Endothelial cell of umbilical vein (primary cell): ENCODE measurements around the gene PRKCZ. TPM values are rescaled to one million over a fixed set of nuclear protein-coding genes. Genes with fewer than 3 reads are reported as not detected.

Experiments used
- BruUV-seq: library from RNA; stranded (reverse); fragments of 400-500 nt; replicated peaks from 2 replicates; lab custom pipeline; 2021; lab: Mats Ljungman, UMichigan
- CTCF ChIA-PET: fragments of 300-600, 350-600 bp; sonication (Branson Sonifier 250); formaldehyde crosslinking; loops from one replicate; lab custom pipeline; 2021; ENCODE audit warnings: antibody characterized with exemption, inconsistent platforms; lab: Charles Lee
- POLR2A ChIA-PET: fragments of 300-600, 350-600 bp; sonication (Branson Sonifier 250); formaldehyde crosslinking; loops from one replicate; lab custom pipeline; 2021; ENCODE audit warnings: antibody characterized with exemption, inconsistent platforms; lab: Charles Lee
- DNase-seq: peaks from one replicate; pipeline ENCODE4 v3.0.0-alpha.2; 2011; ENCODE audit warnings: low read depth, low spot score
- FAIRE-seq: peaks from 2 replicates; lab custom pipeline; 2011; peaks lifted over from hg19 to GRCh38; lab: Jason Lieb, UNC
- H2AFZ ChIP-seq: 2 replicates; pipeline ENCODE4 v1.6.0; 2012; ENCODE audit warnings: low read depth, low read length, control low read depth, inconsistent platforms
- H3K27ac ChIP-seq: 2 replicates; pipeline ENCODE4 v1.5.1; 2011; ENCODE audit warnings: low read depth, mild to moderate bottlenecking, control low read depth, low read length, moderate library complexity; ENCODE audit not compliant: insufficient read depth
- H3K27me3 ChIP-seq, 2 experiments: 2 replicates each; pipeline versions ENCODE4 v1.6.0 to v1.6.1; 2011; ENCODE audit warnings: low read length in 2 of 2, mixed read lengths in 1 of 2; ENCODE audit not compliant: control insufficient read depth in 2 of 2, insufficient read depth in 2 of 2
- H3K36me3 ChIP-seq, 2 experiments: 2 replicates in 1 of 2; 3 replicates in 1 of 2; pipeline ENCODE4 v1.5.1; 2011; ENCODE audit warnings: low read length in 2 of 2, mild to moderate bottlenecking in 1 of 2, moderate library complexity in 1 of 2; ENCODE audit not compliant: control insufficient read depth in 2 of 2, insufficient read depth in 2 of 2; ENCODE audit errors: extremely low read depth in 1 of 2
- H3K4me1 ChIP-seq: 3 replicates; pipeline ENCODE4 v1.5.1; 2011; ENCODE audit warnings: mild to moderate bottlenecking, low read length; ENCODE audit not compliant: control insufficient read depth, insufficient read depth; ENCODE audit errors: extremely low read depth
- H3K4me2 ChIP-seq: 2 replicates; pipeline ENCODE4 v1.6.1; 2011; ENCODE audit warnings: low read length, control low read depth, mixed read lengths; ENCODE audit not compliant: insufficient read depth
- H3K4me3 ChIP-seq, 3 experiments: fragments of 200-600 bp in 1 of 3; sonication (generic), shearing (Covaris generic) in 1 of 3; replicated peaks in 1 of 3; 2 replicates each; pipeline ENCODE4 v1.5.1; 2011 to 2016; ENCODE audit warnings: control low read depth in 3 of 3, low read length in 3 of 3, mild to moderate bottlenecking in 2 of 3, inconsistent platforms in 1 of 3, low read depth in 1 of 3, moderate library complexity in 1 of 3; ENCODE audit not compliant: insufficient read depth in 1 of 3
- H3K79me2 ChIP-seq: 2 replicates; pipeline ENCODE4 v1.6.0; 2012; ENCODE audit warnings: low read length, inconsistent platforms; ENCODE audit not compliant: control insufficient read depth, insufficient read depth
- H3K9ac ChIP-seq: replicated peaks from 2 replicates; pipeline ENCODE3; 2011; ENCODE audit warnings: low read length, control low read depth; ENCODE audit not compliant: insufficient read depth; ENCODE audit errors: extremely low read depth
- H3K9me1 ChIP-seq: replicated peaks from 3 replicates; pipeline ENCODE4 v1.6.0; 2011; ENCODE audit warnings: mild to moderate bottlenecking, low read length; ENCODE audit not compliant: control insufficient read depth, insufficient read depth; ENCODE audit errors: extremely low read depth
- H3K9me3 ChIP-seq: replicated peaks from 2 replicates; pipeline ENCODE4 v1.5.1; 2012; ENCODE audit warnings: low read length, inconsistent platforms; ENCODE audit not compliant: control insufficient read depth, insufficient read depth
- H4K20me1 ChIP-seq: replicated peaks from 2 replicates; pipeline ENCODE3; 2011; ENCODE audit warnings: mild to moderate bottlenecking, low read length; ENCODE audit not compliant: control insufficient read depth, insufficient read depth; ENCODE audit errors: extremely low read depth
- EZH2 ChIP-seq: IDR thresholded peaks from 2 replicates; pipeline ENCODE4 v1.6.1; 2012; ENCODE audit warnings: borderline replicate concordance, low read depth, mild to moderate bottlenecking, moderate library complexity, low read length, inconsistent platforms; ENCODE audit not compliant: severe bottlenecking
- FOS ChIP-seq: IDR thresholded peaks from 2 replicates; pipeline ENCODE4 v1.6.1; 2011; ENCODE audit warnings: mild to moderate bottlenecking, low read length, moderate library complexity, borderline replicate concordance; ENCODE audit not compliant: insufficient read depth
- GATA2 ChIP-seq: IDR thresholded peaks from 2 replicates; pipeline ENCODE4 v1.7.0; 2011; ENCODE audit warnings: low read depth, mild to moderate bottlenecking, moderate library complexity, mixed read lengths, low read length; ENCODE audit not compliant: insufficient read length, insufficient read depth
- JUN ChIP-seq: IDR thresholded peaks from 2 replicates; pipeline ENCODE4 v1.6.1; 2011; ENCODE audit warnings: borderline replicate concordance, low read depth; ENCODE audit not compliant: insufficient read length, insufficient read depth
- MAX ChIP-seq: IDR thresholded peaks from 2 replicates; pipeline ENCODE4 v1.6.1; 2011; ENCODE audit not compliant: insufficient read depth, insufficient read length
- MYC ChIP-seq: IDR thresholded peaks from one replicate; pipeline ENCODE4 v1.6.1; 2011; ENCODE audit warnings: mild to moderate bottlenecking, low read depth, low read length
- POLR2A ChIP-seq: IDR thresholded peaks from 2 replicates; pipeline ENCODE4 v1.6.1; 2012; ENCODE audit warnings: low read depth, mild to moderate bottlenecking, control low read depth, low read length
- POLR2AphosphoS5 ChIP-seq: IDR thresholded peaks from 2 replicates; pipeline ENCODE4 v1.6.1; 2012; ENCODE audit warnings: low read depth, mild to moderate bottlenecking, control low read depth, low read length, moderate library complexity; ENCODE audit not compliant: insufficient read depth
- dilution Hi-C: fragments of 300-500 bp; cut with MboI; formaldehyde crosslinking; loops from one replicate; pipeline ENCODE4 v1.15.0; 2019; ENCODE audit warnings: low sequenced_read_pairs; ENCODE audit not compliant: extremely low pct_ligation_motif_present
- intact Hi-C: fragments of 100-400 bp; cut with micrococcal nuclease; formaldehyde crosslinking; loops from one replicate; pipeline ENCODE4 v1.10.0; 2022
- polyA plus RNA-seq, 4 experiments: library from polyadenylated mRNA; depleted of rRNA in 3 of 4; stranded (reverse) in 3 of 4; unstranded in 1 of 4; fragments of >200 nt; gene quantifications; 2 replicates each; pipeline versions ENCODE4 v1.2.1 to v1.2.3, GENCODE V29; 2011 to 2012; ENCODE audit warnings: missing spikeins in 1 of 4
- total RNA-seq: library from RNA; stranded (reverse); gene quantifications from 2 replicates; pipeline ENCODE4 v1.2.3, GENCODE V29; 2021

Gene PRKCZ
- total and polyA plus RNA-seq, 2 donors (not counting 3 experiments of a cell fraction or from before 2014, with no cell fraction given), result 0.22 to 1.7 TPM

- Histone ChIP-seq H3K79me2 (no peaks in the 10 kb centered on the region), H3K9ac (no peak overlapping the region), H3K4me2 (no peak overlapping the region), H3K36me3 (no peaks in the 10 kb centered on the region), H3K27ac (no peak overlapping the region), H3K4me1 (no peaks in the 10 kb centered on the region), H3K9me1 (no peaks in the 10 kb centered on the region), H4K20me1 (no peaks in the 10 kb centered on the region), H3K4me3 (no peak overlapping the region), H3K27me3 (peaks cover 24 to 27% of the 10 kb centered on the region in 2 experiments), H3K9me3 (no peaks in the 10 kb centered on the region), H2AFZ (no peak overlapping the region)
- intact Hi-C loops (no loop called here), dilution Hi-C loops (no loop called here)
- TF ChIP-seq JUN (no peak), EZH2 (no peak), FOS (no peak)
- no peak for FAIRE-seq
- POLR2A ChIA-PET, result no interaction called here
- BruUV-seq, result no TSS peak
- DNase-seq, result no peak
- CTCF ChIA-PET, result interaction anchor here (2.4 to 2.8 kb wide), 2 partner anchors 24 to 25 kb away, joined by 9 to 10 read pairs; no protein-coding TSS in a partner anchor
Measured at GRCh38 chr1:2020310-2020655, 29.9 kb upstream of the PRKCZ start.

GRCh38 chr1:2021550-2021949 lies 28.7 kb upstream of the PRKCZ start:
- dilution Hi-C loops, result no loop called here
- H4K20me1 ChIP-seq, result no peaks in the 10 kb centered on the region
- TF ChIP-seq POLR2AphosphoS5, result no peak
- TF ChIP-seq MAX, result no peak
- TF ChIP-seq FOS, result no peak
- no peak for TF ChIP-seq POLR2A
- TF ChIP-seq MYC, result no peak
- no peak for TF ChIP-seq EZH2
- TF ChIP-seq GATA2, result no peak
- FAIRE-seq, result no peak
- H3K4me1 ChIP-seq, result no peaks in the 10 kb centered on the region
- H3K9me1 ChIP-seq, result no peaks in the 10 kb centered on the region
- no peaks in the 10 kb centered on the region for H3K79me2 ChIP-seq
- H2AFZ ChIP-seq, result no peak overlapping the region
- no peak overlapping the region for H3K4me3 ChIP-seq
- no peak overlapping the region for H3K9ac ChIP-seq
- H3K27me3 ChIP-seq, result peaks cover 24 to 27% of the 10 kb centered on the region in 2 experiments
- intact Hi-C loops, result no loop called here
- BruUV-seq, result no TSS peak
- no peak overlapping the region for H3K4me2 ChIP-seq
- no peaks in the 10 kb centered on the region for H3K36me3 ChIP-seq
- ChIA-PET CTCF (interaction anchor here (2.8 kb wide), 1 partner anchor 23 kb away, joined by 10 read pairs; no protein-coding TSS in a partner anchor), POLR2A (no interaction called here)
- H3K27ac ChIP-seq, result no peak overlapping the region
- DNase-seq, result no peak
- H3K9me3 ChIP-seq, result no peaks in the 10 kb centered on the region
